DOHH2 (cell line): ENCODE measurements around the gene AUTS2.

Experiments
- H3F3A ChIP-seq: fragments of 200-600 bp; sonication (generic), shearing (Covaris generic); 2 replicates; pipeline ENCODE4 v1.6.0; 2016; ENCODE audit warnings: antibody characterized with exemption, mild to moderate bottlenecking; ENCODE audit not compliant: control insufficient read depth, insufficient read depth
- H3K27ac ChIP-seq: fragments of 200-600 bp; sonication (generic); 2 replicates; pipeline ENCODE4 v1.5.1; 2014; ENCODE audit warnings: low read depth, mild to moderate bottlenecking, low read length, moderate library complexity
- H3K27me3 ChIP-seq: fragments of 200-600 bp; sonication (generic); 2 replicates; pipeline ENCODE4 v1.6.1; 2014; ENCODE audit warnings: mild to moderate bottlenecking, low read length, mixed read lengths; ENCODE audit not compliant: control insufficient read depth
- H3K36me3 ChIP-seq: fragments of 200-600 bp; sonication (generic); 2 replicates; pipeline ENCODE4 v1.6.1; 2014; ENCODE audit warnings: mild to moderate bottlenecking, low read length, moderate library complexity, mixed read lengths; ENCODE audit not compliant: control insufficient read depth
- H3K4me1 ChIP-seq: fragments of 200-600 bp; sonication (generic); 2 replicates; pipeline ENCODE4 v1.6.1; 2014; ENCODE audit warnings: mild to moderate bottlenecking, low read length, mixed read lengths; ENCODE audit not compliant: control insufficient read depth
- H3K4me2 ChIP-seq: fragments of 200-600 bp; sonication (generic); 2 replicates; pipeline ENCODE4 v1.6.0; 2014; ENCODE audit warnings: mild to moderate bottlenecking, low read length, moderate library complexity
- H3K4me3 ChIP-seq: fragments of 200-600 bp; sonication (generic); 2 replicates; pipeline ENCODE4 v1.5.1; 2014; ENCODE audit warnings: mild to moderate bottlenecking, low read length, mixed read lengths
- H3K79me2 ChIP-seq: fragments of 200-600 bp; sonication (generic); 2 replicates; pipeline ENCODE4 v1.6.1; 2014; ENCODE audit warnings: mild to moderate bottlenecking, low read length, mixed read lengths; ENCODE audit not compliant: control insufficient read depth
- H3K9me2 ChIP-seq: fragments of 200-600 bp; sonication (generic); replicated peaks from 2 replicates; pipeline ENCODE4 v1.6.1; 2014; ENCODE audit warnings: mild to moderate bottlenecking, low read length, mixed read lengths; ENCODE audit not compliant: control insufficient read depth
- H3K9me3 ChIP-seq: fragments of 200-600 bp; sonication (generic); 2 replicates; pipeline ENCODE4 v1.6.1; 2014; ENCODE audit warnings: antibody characterized with exemption, low read length, mixed read lengths; ENCODE audit not compliant: control insufficient read depth, insufficient read depth
- H4K20me1 ChIP-seq: fragments of 200-600 bp; sonication (generic); 2 replicates; pipeline ENCODE4 v1.6.0; 2014; ENCODE audit warnings: low read depth, mild to moderate bottlenecking, antibody characterized with exemption, low read length, moderate library complexity; ENCODE audit not compliant: control insufficient read depth, insufficient read depth
- EZH2phosphoT487 ChIP-seq: fragments of 200-600 bp; sonication (generic); IDR thresholded peaks from 2 replicates; pipeline ENCODE4 v1.6.1; 2017; ENCODE audit warnings: borderline replicate concordance, mild to moderate bottlenecking, antibody characterized with exemption, low read length, moderate library complexity, mixed read lengths
- TF ChIP-seq, protein P1 (sequence below): fragments of 200-600 bp; sonication (generic); IDR thresholded peaks from one replicate; pipeline ENCODE4 v1.5.1; 2014; ENCODE audit warnings: antibody characterized with exemption, mild to moderate bottlenecking, low read depth, low read length; ENCODE audit not compliant: poor library complexity, severe bottlenecking

Gene AUTS2

DNA sequence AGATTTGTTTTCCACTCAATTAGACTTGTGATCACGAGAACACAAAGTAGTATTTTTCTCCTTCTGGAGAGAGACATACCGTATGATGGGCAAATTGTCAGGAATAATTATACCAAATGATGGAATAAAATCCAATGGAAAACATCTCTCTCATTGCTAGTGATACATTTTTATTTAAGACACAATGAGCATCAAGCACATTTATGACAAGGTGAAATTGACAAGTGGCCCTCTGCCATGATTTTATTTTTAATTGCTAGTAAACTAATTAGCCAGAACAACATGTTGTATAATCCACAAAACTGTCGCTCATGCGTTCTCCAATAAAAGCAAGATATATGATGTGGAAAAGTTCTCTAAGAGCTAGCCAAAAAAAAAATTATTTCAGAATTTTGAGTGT, 620.8 kb downstream of the AUTS2 start:
- no peaks in the 10 kb centered on the region for H3K27me3 ChIP-seq
- TF ChIP-seq, protein P1, sequence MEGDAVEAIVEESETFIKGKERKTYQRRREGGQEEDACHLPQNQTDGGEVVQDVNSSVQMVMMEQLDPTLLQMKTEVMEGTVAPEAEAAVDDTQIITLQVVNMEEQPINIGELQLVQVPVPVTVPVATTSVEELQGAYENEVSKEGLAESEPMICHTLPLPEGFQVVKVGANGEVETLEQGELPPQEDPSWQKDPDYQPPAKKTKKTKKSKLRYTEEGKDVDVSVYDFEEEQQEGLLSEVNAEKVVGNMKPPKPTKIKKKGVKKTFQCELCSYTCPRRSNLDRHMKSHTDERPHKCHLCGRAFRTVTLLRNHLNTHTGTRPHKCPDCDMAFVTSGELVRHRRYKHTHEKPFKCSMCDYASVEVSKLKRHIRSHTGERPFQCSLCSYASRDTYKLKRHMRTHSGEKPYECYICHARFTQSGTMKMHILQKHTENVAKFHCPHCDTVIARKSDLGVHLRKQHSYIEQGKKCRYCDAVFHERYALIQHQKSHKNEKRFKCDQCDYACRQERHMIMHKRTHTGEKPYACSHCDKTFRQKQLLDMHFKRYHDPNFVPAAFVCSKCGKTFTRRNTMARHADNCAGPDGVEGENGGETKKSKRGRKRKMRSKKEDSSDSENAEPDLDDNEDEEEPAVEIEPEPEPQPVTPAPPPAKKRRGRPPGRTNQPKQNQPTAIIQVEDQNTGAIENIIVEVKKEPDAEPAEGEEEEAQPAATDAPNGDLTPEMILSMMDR: no peak
- no peak for TF ChIP-seq EZH2phosphoT487
- no peak overlapping the region for H3K4me2 ChIP-seq
- H3K79me2 ChIP-seq: no peaks in the 10 kb centered on the region
- H3K4me3 ChIP-seq: no peak overlapping the region
- no peaks in the 10 kb centered on the region for H3F3A ChIP-seq
- H3K36me3 ChIP-seq: no peaks in the 10 kb centered on the region
- no peaks in the 10 kb centered on the region for H4K20me1 ChIP-seq
- H3K27ac ChIP-seq: no peak overlapping the region
- 0 out of 2 replicates have a peak, but pooled peaks cover 3% of the 10 kb centered on the region for H3K4me1 ChIP-seq
- no peaks in the 10 kb centered on the region for H3K9me2 ChIP-seq
- no peaks in the 10 kb centered on the region for H3K9me3 ChIP-seq

- H3K4me1 ChIP-seq: peaks cover 13% of the 10 kb centered on the region
- H3K4me3 ChIP-seq: no peak overlapping the region
- TF ChIP-seq, protein P1: no peak
- TF ChIP-seq EZH2phosphoT487: no peak
- peaks cover 24% of the 10 kb centered on the region for H3K9me3 ChIP-seq
- H3K27ac ChIP-seq: no peak overlapping the region
- no peak overlapping the region for H3K4me2 ChIP-seq
- no peaks in the 10 kb centered on the region for H3F3A ChIP-seq
- H3K79me2 ChIP-seq: no peaks in the 10 kb centered on the region
- H3K27me3 ChIP-seq: no peaks in the 10 kb centered on the region
- no peaks in the 10 kb centered on the region for H3K36me3 ChIP-seq
- H4K20me1 ChIP-seq: no peaks in the 10 kb centered on the region
- no peaks in the 10 kb centered on the region for H3K9me2 ChIP-seq
Observed at GRCh38 chr7:70229242-70229641, 631.0 kb downstream of the AUTS2 start.

- Histone ChIP-seq H3K27me3 (no peaks in the 10 kb centered on the region), H3F3A (no peaks in the 10 kb centered on the region), H3K79me2 (no peaks in the 10 kb centered on the region), H3K9me2 (no peaks in the 10 kb centered on the region), H3K4me1 (peaks cover 8% of the 10 kb centered on the region), H4K20me1 (no peaks in the 10 kb centered on the region), H3K4me3 (no peak overlapping the region), H3K4me2 (no peak overlapping the region), H3K9me3 (peaks cover 24% of the 10 kb centered on the region), H3K36me3 (no peaks in the 10 kb centered on the region), H3K27ac (no peak overlapping the region)
- TF ChIP-seq, protein P1: no peak
- TF ChIP-seq EZH2phosphoT487: no peak
Observed at GRCh38 chr7:70230761-70231160, 632.5 kb downstream of the AUTS2 start.
